ENCODE results near the gene PDE4D. TPM values are rescaled to one million over a fixed set of nuclear protein-coding genes. Genes with fewer than 3 reads are reported as not detected.

The PDE4D gene
- total RNA-seq, 1 experiment from 2014 or later, result 11.6 TPM

GRCh38 chr5:59171131-59171530 lies 722.4 kb downstream of the PDE4D start:
- Mint-ChIP-seq H3K9me3 (ENCODE audit: low read depth, unreplicated experiment) (no peaks in the 10 kb centered on the region), H3K36me3 (ENCODE audit: insufficient read depth, unreplicated experiment) (no peaks in the 10 kb centered on the region), H3K27ac (ENCODE audit: unreplicated experiment) (no peak overlapping the region), H3K27me3 (ENCODE audit: unreplicated experiment) (no peaks in the 10 kb centered on the region), H3K4me3 (ENCODE audit: low read depth, unreplicated experiment) (no peak overlapping the region), H3K4me1 (ENCODE audit: low read depth, unreplicated experiment) (no peaks in the 10 kb centered on the region)
- TF ChIP-seq CTCF (IDR thresholded peaks at IDR 0.05; ENCODE audit: unreplicated experiment), result no peak
- intact Hi-C loops (cut with micrococcal nuclease; ENCODE audit: unreplicated experiment), result no loop called here
- no peak for DNase-seq
- no TSS peak for BruUV-seq (replicated peaks)
- CTCF ChIA-PET, result no interaction called here

GRCh38 chr5:59169768-59170150 lies 723.8 kb downstream of the PDE4D start:
- Mint-ChIP-seq H3K36me3 (ENCODE audit: insufficient read depth, unreplicated experiment) (no peaks in the 10 kb centered on the region), H3K27me3 (ENCODE audit: unreplicated experiment) (no peaks in the 10 kb centered on the region), H3K4me1 (ENCODE audit: low read depth, unreplicated experiment) (no peaks in the 10 kb centered on the region), H3K9me3 (ENCODE audit: low read depth, unreplicated experiment) (no peaks in the 10 kb centered on the region), H3K27ac (ENCODE audit: unreplicated experiment) (no peak overlapping the region), H3K4me3 (ENCODE audit: low read depth, unreplicated experiment) (no peak overlapping the region)
- no peak for TF ChIP-seq CTCF (IDR thresholded peaks at IDR 0.05; ENCODE audit: unreplicated experiment)
- CTCF ChIA-PET, result no interaction called here
- no TSS peak for BruUV-seq (replicated peaks)
- no peak for DNase-seq
- intact Hi-C loops (cut with micrococcal nuclease; ENCODE audit: unreplicated experiment), result no loop called here

GRCh38 chr5:59169081-59169767 lies 724.3 kb downstream of the PDE4D start:
- intact Hi-C loops (cut with micrococcal nuclease; ENCODE audit: unreplicated experiment), result no loop called here
- CTCF ChIA-PET, result no interaction called here
- Mint-ChIP-seq H3K4me3 (ENCODE audit: low read depth, unreplicated experiment) (no peak overlapping the region), H3K36me3 (ENCODE audit: insufficient read depth, unreplicated experiment) (no peaks in the 10 kb centered on the region), H3K9me3 (ENCODE audit: low read depth, unreplicated experiment) (no peaks in the 10 kb centered on the region), H3K27me3 (ENCODE audit: unreplicated experiment) (no peaks in the 10 kb centered on the region), H3K27ac (ENCODE audit: unreplicated experiment) (no peak overlapping the region), H3K4me1 (ENCODE audit: low read depth, unreplicated experiment) (no peaks in the 10 kb centered on the region)
- BruUV-seq (replicated peaks), result no TSS peak
- no peak for DNase-seq
- no peak for TF ChIP-seq CTCF (IDR thresholded peaks at IDR 0.05; ENCODE audit: unreplicated experiment)

- H3K4me3 Mint-ChIP-seq (ENCODE audit: low read depth, unreplicated experiment), result no peak overlapping the region
- BruUV-seq (replicated peaks), result no TSS peak
- H3K9me3 Mint-ChIP-seq (ENCODE audit: low read depth, unreplicated experiment), result no peaks in the 10 kb centered on the region
- no peak overlapping the region for H3K27ac Mint-ChIP-seq (ENCODE audit: unreplicated experiment)
- CTCF ChIA-PET, result no interaction called here
- H3K27me3 Mint-ChIP-seq (ENCODE audit: unreplicated experiment), result no peaks in the 10 kb centered on the region
- TF ChIP-seq CTCF (IDR thresholded peaks at IDR 0.05; ENCODE audit: unreplicated experiment), result no peak
- no peaks in the 10 kb centered on the region for H3K36me3 Mint-ChIP-seq (ENCODE audit: insufficient read depth, unreplicated experiment)
- H3K4me1 Mint-ChIP-seq (ENCODE audit: low read depth, unreplicated experiment), result no peaks in the 10 kb centered on the region
- intact Hi-C loops (cut with micrococcal nuclease; ENCODE audit: unreplicated experiment), result no loop called here
- no peak for DNase-seq
Measured at GRCh38 chr5:59168067-59168466, 725.5 kb downstream of the PDE4D start.

Data from Calu3 (cell line).